SU-DHL-6 (cell line): Measurements from ENCODE around the gene OR2S2.
"Not testable (repeated sequence)": the region's sequence is repeated elsewhere in the genome, so short reads cannot be mapped to it uniquely, and the experiment has no call there.

ENCODE experiments used
- EZH2phosphoT487 ChIP-seq: fragments of 200-600 bp; sonication (generic), shearing (Covaris generic); conservative IDR thresholded peaks from 2 replicates; pipeline ENCODE4 v1.6.1; 2018; ENCODE audit warnings: mild to moderate bottlenecking, antibody characterized with exemption, low read length, moderate library complexity, mixed read lengths
- TF ChIP-seq, protein P1 (sequence below): fragments of 200-600 bp; sonication (generic); IDR thresholded peaks from one replicate; pipeline ENCODE4 v1.5.1; 2017; ENCODE audit warnings: antibody characterized with exemption, mild to moderate bottlenecking, low read length, moderate library complexity; ENCODE audit not compliant: insufficient read depth, poor library complexity, severe bottlenecking

- TF ChIP-seq, protein P1, sequence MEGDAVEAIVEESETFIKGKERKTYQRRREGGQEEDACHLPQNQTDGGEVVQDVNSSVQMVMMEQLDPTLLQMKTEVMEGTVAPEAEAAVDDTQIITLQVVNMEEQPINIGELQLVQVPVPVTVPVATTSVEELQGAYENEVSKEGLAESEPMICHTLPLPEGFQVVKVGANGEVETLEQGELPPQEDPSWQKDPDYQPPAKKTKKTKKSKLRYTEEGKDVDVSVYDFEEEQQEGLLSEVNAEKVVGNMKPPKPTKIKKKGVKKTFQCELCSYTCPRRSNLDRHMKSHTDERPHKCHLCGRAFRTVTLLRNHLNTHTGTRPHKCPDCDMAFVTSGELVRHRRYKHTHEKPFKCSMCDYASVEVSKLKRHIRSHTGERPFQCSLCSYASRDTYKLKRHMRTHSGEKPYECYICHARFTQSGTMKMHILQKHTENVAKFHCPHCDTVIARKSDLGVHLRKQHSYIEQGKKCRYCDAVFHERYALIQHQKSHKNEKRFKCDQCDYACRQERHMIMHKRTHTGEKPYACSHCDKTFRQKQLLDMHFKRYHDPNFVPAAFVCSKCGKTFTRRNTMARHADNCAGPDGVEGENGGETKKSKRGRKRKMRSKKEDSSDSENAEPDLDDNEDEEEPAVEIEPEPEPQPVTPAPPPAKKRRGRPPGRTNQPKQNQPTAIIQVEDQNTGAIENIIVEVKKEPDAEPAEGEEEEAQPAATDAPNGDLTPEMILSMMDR: not testable (repeated sequence)
- TF ChIP-seq EZH2phosphoT487: not testable (repeated sequence)
Measured at GRCh38 chr9:35997016-35997415, 39.1 kb upstream of the OR2S2 start.
